Trophoblast cell (in vitro differentiated cells and primary cell): ENCODE results near the gene ACOX3.

ENCODE experiments used
- DNase-seq, 2 donors: peaks; one replicate each; pipeline ENCODE4 v3.0.0-alpha.2; 2016
- H2AFZ ChIP-seq: 2 replicates; pipeline ENCODE4 v1.6.1; 2013; ENCODE audit warnings: low read length, moderate library complexity, mild to moderate bottlenecking; ENCODE audit not compliant: insufficient read depth, poor library complexity
- H2AK5ac ChIP-seq: 2 replicates; pipeline ENCODE4 v1.6.1; 2013; ENCODE audit warnings: mild to moderate bottlenecking, low read length
- H2BK120ac ChIP-seq: 2 replicates; pipeline ENCODE4 v1.6.1; 2013; ENCODE audit warnings: low read length, mild to moderate bottlenecking, moderate library complexity; ENCODE audit not compliant: insufficient read depth, poor library complexity
- H2BK12ac ChIP-seq: 2 replicates; pipeline ENCODE4 v1.6.1; 2013; ENCODE audit warnings: mild to moderate bottlenecking, low read length, moderate library complexity
- H2BK5ac ChIP-seq: 2 replicates; pipeline ENCODE4 v1.6.1; 2013; ENCODE audit warnings: low read length, low read depth, moderate library complexity, mild to moderate bottlenecking; ENCODE audit not compliant: poor library complexity
- H3K14ac ChIP-seq: 2 replicates; pipeline ENCODE4 v1.6.1; 2013; ENCODE audit warnings: mild to moderate bottlenecking, low read length
- H3K18ac ChIP-seq: 2 replicates; pipeline ENCODE4 v1.6.1; 2013; ENCODE audit warnings: mild to moderate bottlenecking, low read length
- H3K23ac ChIP-seq: 2 replicates; pipeline ENCODE4 v1.6.1; 2013; ENCODE audit warnings: low read length
- H3K27ac ChIP-seq: 2 replicates; pipeline ENCODE4 v1.5.1; 2013; ENCODE audit warnings: low read depth, mild to moderate bottlenecking, inconsistent platforms, low read length, moderate library complexity
- H3K27me3 ChIP-seq: 2 replicates; pipeline ENCODE4 v1.6.1; 2013; ENCODE audit warnings: inconsistent platforms, mild to moderate bottlenecking, low read length, moderate library complexity; ENCODE audit not compliant: insufficient read depth
- H3K36me3 ChIP-seq, 2 experiments: 1 replicate in 1 of 2; 2 replicates in 1 of 2; pipeline ENCODE4 v1.6.1; 2013; ENCODE audit warnings: low read length in 2 of 2, mild to moderate bottlenecking in 2 of 2, moderate library complexity in 1 of 2; ENCODE audit not compliant: insufficient read depth in 2 of 2, control insufficient read depth in 1 of 2
- H3K4ac ChIP-seq: 2 replicates; pipeline ENCODE4 v1.6.1; 2013; ENCODE audit warnings: low read depth, mild to moderate bottlenecking, low read length, moderate library complexity
- H3K4me1 ChIP-seq, 2 experiments: 1 replicate in 1 of 2; 2 replicates in 1 of 2; pipeline ENCODE4 v1.6.1; 2013; ENCODE audit warnings: low read length in 2 of 2, mild to moderate bottlenecking in 2 of 2, moderate library complexity in 1 of 2; ENCODE audit not compliant: insufficient read depth in 2 of 2, control insufficient read depth in 1 of 2
- H3K4me2 ChIP-seq: 2 replicates; pipeline ENCODE4 v1.6.1; 2013; ENCODE audit warnings: inconsistent platforms, mild to moderate bottlenecking, low read length, moderate library complexity
- H3K4me3 ChIP-seq: 2 replicates; pipeline ENCODE4 v1.5.1; 2013; ENCODE audit warnings: mild to moderate bottlenecking, low read depth, low read length, inconsistent platforms
- H3K79me1 ChIP-seq: one replicate; pipeline ENCODE4 v1.6.1; 2013; ENCODE audit warnings: low read length
- H3K79me2 ChIP-seq: 2 replicates; pipeline ENCODE4 v1.6.1; 2013; ENCODE audit warnings: low read length, mild to moderate bottlenecking; ENCODE audit not compliant: control insufficient read depth, insufficient read depth, poor library complexity
- H3K9ac ChIP-seq: 2 replicates; pipeline ENCODE4 v1.6.1; 2013; ENCODE audit warnings: mild to moderate bottlenecking, low read length
- H3K9me3 ChIP-seq: 2 replicates; pipeline ENCODE4 v1.6.1; 2013; ENCODE audit warnings: low read depth, mild to moderate bottlenecking, control low read depth, inconsistent platforms, low read length; ENCODE audit not compliant: insufficient read depth
- H4K12ac ChIP-seq: 2 replicates; pipeline ENCODE4 v1.6.1; 2013; ENCODE audit warnings: low read depth, mild to moderate bottlenecking, low read length, moderate library complexity
- H4K8ac ChIP-seq: 2 replicates; pipeline ENCODE4 v1.6.1; 2013; ENCODE audit warnings: low read depth, mild to moderate bottlenecking, low read length, moderate library complexity
- H4K91ac ChIP-seq: one replicate; pipeline ENCODE4 v1.6.1; 2013; ENCODE audit warnings: low read depth, mild to moderate bottlenecking, low read length, moderate library complexity
- WGBS: extraction: QIAGEN DNeasy Blood & Tissue Kit; methylation state at CpG from one replicate; pipeline ENCODE4 v1.1.7; 2013; ENCODE audit warnings: missing lambda C conversion rate; ENCODE audit not compliant: insufficient read length, insufficient coverage; ENCODE audit errors: extremely low coverage; 5-methylcytosine and 5-hydroxymethylcytosine counted together

The ACOX3 gene

GRCh38 chr4:8400632-8401325 lies 39.7 kb downstream of the ACOX3 start:
- Histone ChIP-seq H3K4me1 (peaks cover 0 to 7% of the 10 kb centered on the region in 2 experiments), H3K18ac (no peak overlapping the region), H3K36me3 (peaks cover 34 to 43% of the 10 kb centered on the region in 2 experiments), H3K27me3 (no peaks in the 10 kb centered on the region), H4K12ac (no peak overlapping the region), H3K4me2 (no peak overlapping the region), H3K9me3 (no peaks in the 10 kb centered on the region), H3K79me2 (no peaks in the 10 kb centered on the region), H3K4ac (no peak overlapping the region), H2BK120ac (no peak overlapping the region), H3K9ac (no peak overlapping the region), H4K91ac (no peak overlapping the region), H3K4me3 (no peak overlapping the region), H2AFZ (no peak overlapping the region), H3K79me1 (peaks cover 2% of the 10 kb centered on the region), H2BK5ac (no peak overlapping the region), H4K8ac (no peak overlapping the region), H3K23ac (no peak overlapping the region), H3K14ac (no peak overlapping the region), H2BK12ac (no peak overlapping the region), H2AK5ac (no peak overlapping the region), H3K27ac (no peak overlapping the region)
- no peak for DNase-seq
- WGBS: no CpG with 5 or more reads among the region's 13 CpGs

GRCh38 chr4:8399298-8399697 lies 41.2 kb downstream of the ACOX3 start:
- no peak overlapping the region for H3K9ac ChIP-seq
- no peak overlapping the region for H4K12ac ChIP-seq
- H4K8ac ChIP-seq: no peak overlapping the region
- peaks cover 33 to 43% of the 10 kb centered on the region in 2 experiments for H3K36me3 ChIP-seq
- H2AFZ ChIP-seq: no peak overlapping the region
- DNase-seq: no peak
- no peak overlapping the region for H3K14ac ChIP-seq
- H3K27me3 ChIP-seq: no peaks in the 10 kb centered on the region
- no peak overlapping the region for H2BK12ac ChIP-seq
- no peak overlapping the region for H3K18ac ChIP-seq
- H3K27ac ChIP-seq: no peak overlapping the region
- WGBS: no CpG with 5 or more reads among the region's 15 CpGs
- no peak overlapping the region for H2AK5ac ChIP-seq
- peaks cover 5% of the 10 kb centered on the region for H3K79me1 ChIP-seq
- H2BK5ac ChIP-seq: no peak overlapping the region
- no peak overlapping the region for H2BK120ac ChIP-seq
- H3K4me3 ChIP-seq: peak overlapping the region; percentile 37
- H3K4ac ChIP-seq: no peak overlapping the region
- no peak overlapping the region for H4K91ac ChIP-seq
- no peak overlapping the region for H3K23ac ChIP-seq
- peaks cover 0 to 7% of the 10 kb centered on the region in 2 experiments for H3K4me1 ChIP-seq
- no peak overlapping the region for H3K4me2 ChIP-seq
- no peaks in the 10 kb centered on the region for H3K9me3 ChIP-seq
- no peaks in the 10 kb centered on the region for H3K79me2 ChIP-seq

GRCh38 chr4:8398347-8398746 lies 42.2 kb downstream of the ACOX3 start:
- H3K9ac ChIP-seq: no peak overlapping the region
- H4K91ac ChIP-seq: no peak overlapping the region
- H3K36me3 ChIP-seq: peaks cover 36 to 43% of the 10 kb centered on the region in 2 experiments
- H4K8ac ChIP-seq: no peak overlapping the region
- no peak overlapping the region for H3K4me3 ChIP-seq
- no peak overlapping the region for H2AFZ ChIP-seq
- H2BK120ac ChIP-seq: no peak overlapping the region
- no peak for DNase-seq
- H4K12ac ChIP-seq: no peak overlapping the region
- H3K18ac ChIP-seq: no peak overlapping the region
- no peak overlapping the region for H2BK5ac ChIP-seq
- H3K79me1 ChIP-seq: peaks cover 5% of the 10 kb centered on the region
- H3K4me2 ChIP-seq: no peak overlapping the region
- H3K23ac ChIP-seq: no peak overlapping the region
- H3K14ac ChIP-seq: no peak overlapping the region
- H3K79me2 ChIP-seq: no peaks in the 10 kb centered on the region
- H2AK5ac ChIP-seq: no peak overlapping the region
- no peak overlapping the region for H3K27ac ChIP-seq
- H3K27me3 ChIP-seq: no peaks in the 10 kb centered on the region
- H3K4ac ChIP-seq: no peak overlapping the region
- WGBS: no CpG with 5 or more reads among the region's 9 CpGs
- no peaks in the 10 kb centered on the region for H3K9me3 ChIP-seq
- no peak overlapping the region for H2BK12ac ChIP-seq
- H3K4me1 ChIP-seq: peaks cover 0 to 9% of the 10 kb centered on the region in 2 experiments

GRCh38 chr4:8396762-8397406 lies 43.6 kb downstream of the ACOX3 start:
- Histone ChIP-seq H4K91ac (no peak overlapping the region), H3K18ac (no peak overlapping the region), H2BK5ac (no peak overlapping the region), H3K36me3 (peaks cover 40 to 48% of the 10 kb centered on the region in 2 experiments), H3K14ac (no peak overlapping the region), H2BK12ac (no peak overlapping the region), H2AK5ac (peak overlapping the region; percentile 51), H3K27ac (no peak overlapping the region), H3K4me2 (no peak overlapping the region), H3K4me3 (no peak overlapping the region), H3K9me3 (no peaks in the 10 kb centered on the region), H3K79me2 (no peaks in the 10 kb centered on the region), H3K79me1 (peaks cover 6% of the 10 kb centered on the region), H3K27me3 (no peaks in the 10 kb centered on the region), H4K12ac (no peak overlapping the region), H2BK120ac (no peak overlapping the region), H3K4ac (no peak overlapping the region), H3K9ac (no peak overlapping the region), H2AFZ (no peak overlapping the region), H4K8ac (peak overlapping the region; percentile 13), H3K23ac (no peak overlapping the region), H3K4me1 (peaks cover 3 to 16% of the 10 kb centered on the region in 2 experiments)
- DNase-seq: no peak
- WGBS: no CpG with 5 or more reads among the region's 27 CpGs
